ENCODE measurements around the gene SLC46A1.

DNA sequence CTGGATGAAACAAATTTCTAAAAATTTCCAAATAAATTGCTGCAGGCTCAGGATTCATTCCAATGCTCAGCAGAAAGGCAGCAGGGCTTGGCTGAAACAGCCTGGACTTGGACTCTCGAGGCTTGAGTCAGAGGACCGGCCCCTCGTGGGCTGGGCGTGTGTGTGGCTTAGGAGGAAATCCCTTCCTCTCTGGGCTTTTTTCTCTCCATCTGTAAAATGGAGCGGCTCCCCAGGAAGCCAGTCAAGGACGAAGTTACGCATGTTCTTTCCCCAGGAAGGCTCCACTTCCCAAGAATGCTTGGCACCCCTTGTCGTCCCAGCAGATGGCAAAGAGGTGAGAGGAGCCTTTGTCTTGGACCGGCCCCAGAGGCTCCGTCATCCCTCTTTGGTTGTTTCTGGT, 13.5 kb downstream of the SLC46A1 start:
- TF ChIP-seq, protein P1, sequence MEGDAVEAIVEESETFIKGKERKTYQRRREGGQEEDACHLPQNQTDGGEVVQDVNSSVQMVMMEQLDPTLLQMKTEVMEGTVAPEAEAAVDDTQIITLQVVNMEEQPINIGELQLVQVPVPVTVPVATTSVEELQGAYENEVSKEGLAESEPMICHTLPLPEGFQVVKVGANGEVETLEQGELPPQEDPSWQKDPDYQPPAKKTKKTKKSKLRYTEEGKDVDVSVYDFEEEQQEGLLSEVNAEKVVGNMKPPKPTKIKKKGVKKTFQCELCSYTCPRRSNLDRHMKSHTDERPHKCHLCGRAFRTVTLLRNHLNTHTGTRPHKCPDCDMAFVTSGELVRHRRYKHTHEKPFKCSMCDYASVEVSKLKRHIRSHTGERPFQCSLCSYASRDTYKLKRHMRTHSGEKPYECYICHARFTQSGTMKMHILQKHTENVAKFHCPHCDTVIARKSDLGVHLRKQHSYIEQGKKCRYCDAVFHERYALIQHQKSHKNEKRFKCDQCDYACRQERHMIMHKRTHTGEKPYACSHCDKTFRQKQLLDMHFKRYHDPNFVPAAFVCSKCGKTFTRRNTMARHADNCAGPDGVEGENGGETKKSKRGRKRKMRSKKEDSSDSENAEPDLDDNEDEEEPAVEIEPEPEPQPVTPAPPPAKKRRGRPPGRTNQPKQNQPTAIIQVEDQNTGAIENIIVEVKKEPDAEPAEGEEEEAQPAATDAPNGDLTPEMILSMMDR (conservative IDR thresholded peaks at IDR 0.05; ENCODE audit: low read length) = no peak
- TF ChIP-seq EZH2phosphoT487 (IDR thresholded peaks at IDR 0.05; ENCODE audit: borderline replicate concordance) = no peak
